ENCODE data around the gene SCYGR1.

The SCYGR1 gene

DNA sequence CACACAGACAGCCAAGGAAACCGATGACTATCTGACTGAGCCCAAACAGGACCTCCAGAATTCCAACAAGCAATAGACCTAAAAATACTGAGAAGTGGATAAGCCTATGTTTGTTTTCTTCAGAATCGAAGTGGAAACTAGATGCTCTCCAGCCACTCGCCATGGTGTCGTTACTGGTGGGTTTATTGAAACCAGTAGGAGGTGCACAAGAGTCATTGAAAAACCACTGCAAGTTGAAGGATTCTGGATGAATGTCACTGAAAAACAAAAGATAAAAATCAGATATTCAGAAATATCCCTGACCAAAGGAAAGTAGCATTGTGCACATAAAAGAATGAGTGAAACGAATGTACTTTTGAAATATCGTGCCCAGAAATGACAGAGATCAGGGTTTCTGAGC, 24.0 kb downstream of the SCYGR1 start:
- TF ChIP-seq TAF1 (IDR thresholded peaks at IDR 0.05; ENCODE audit: low read depth) = no peak
- no peak for TF ChIP-seq EP300 (IDR thresholded peaks at IDR 0.05; ENCODE audit: borderline replicate concordance)
- peak; percentile 18; the same call in 1 of the 2 replicates for TF ChIP-seq RAD21 (IDR thresholded peaks at IDR 0.05; ENCODE audit: low read depth)

DNA sequence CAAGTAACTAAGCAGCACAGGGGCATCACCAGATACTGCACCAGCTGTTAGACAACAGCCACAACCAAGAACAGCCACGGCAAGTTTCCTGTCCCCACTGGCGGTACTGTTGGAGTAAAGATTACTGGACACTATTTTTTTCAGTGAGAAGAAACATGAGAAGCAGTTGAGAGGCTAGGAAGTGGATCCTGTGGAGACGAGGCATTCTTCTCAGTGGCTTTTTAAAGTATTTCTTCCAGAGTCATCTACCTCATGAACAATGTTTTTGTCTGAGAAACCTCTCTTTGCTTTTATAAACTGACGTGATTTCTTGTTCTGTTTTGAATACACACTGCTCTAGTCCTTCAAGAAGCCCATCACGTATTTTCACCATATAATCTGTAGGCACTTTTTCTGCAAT, 27.4 kb downstream of the SCYGR1 start:
- TF ChIP-seq, protein P1, sequence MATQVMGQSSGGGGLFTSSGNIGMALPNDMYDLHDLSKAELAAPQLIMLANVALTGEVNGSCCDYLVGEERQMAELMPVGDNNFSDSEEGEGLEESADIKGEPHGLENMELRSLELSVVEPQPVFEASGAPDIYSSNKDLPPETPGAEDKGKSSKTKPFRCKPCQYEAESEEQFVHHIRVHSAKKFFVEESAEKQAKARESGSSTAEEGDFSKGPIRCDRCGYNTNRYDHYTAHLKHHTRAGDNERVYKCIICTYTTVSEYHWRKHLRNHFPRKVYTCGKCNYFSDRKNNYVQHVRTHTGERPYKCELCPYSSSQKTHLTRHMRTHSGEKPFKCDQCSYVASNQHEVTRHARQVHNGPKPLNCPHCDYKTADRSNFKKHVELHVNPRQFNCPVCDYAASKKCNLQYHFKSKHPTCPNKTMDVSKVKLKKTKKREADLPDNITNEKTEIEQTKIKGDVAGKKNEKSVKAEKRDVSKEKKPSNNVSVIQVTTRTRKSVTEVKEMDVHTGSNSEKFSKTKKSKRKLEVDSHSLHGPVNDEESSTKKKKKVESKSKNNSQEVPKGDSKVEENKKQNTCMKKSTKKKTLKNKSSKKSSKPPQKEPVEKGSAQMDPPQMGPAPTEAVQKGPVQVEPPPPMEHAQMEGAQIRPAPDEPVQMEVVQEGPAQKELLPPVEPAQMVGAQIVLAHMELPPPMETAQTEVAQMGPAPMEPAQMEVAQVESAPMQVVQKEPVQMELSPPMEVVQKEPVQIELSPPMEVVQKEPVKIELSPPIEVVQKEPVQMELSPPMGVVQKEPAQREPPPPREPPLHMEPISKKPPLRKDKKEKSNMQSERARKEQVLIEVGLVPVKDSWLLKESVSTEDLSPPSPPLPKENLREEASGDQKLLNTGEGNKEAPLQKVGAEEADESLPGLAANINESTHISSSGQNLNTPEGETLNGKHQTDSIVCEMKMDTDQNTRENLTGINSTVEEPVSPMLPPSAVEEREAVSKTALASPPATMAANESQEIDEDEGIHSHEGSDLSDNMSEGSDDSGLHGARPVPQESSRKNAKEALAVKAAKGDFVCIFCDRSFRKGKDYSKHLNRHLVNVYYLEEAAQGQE (IDR thresholded peaks at IDR 0.05; ENCODE audit: low read depth) = no peak
- TF ChIP-seq CREB1 (IDR thresholded peaks at IDR 0.05; ENCODE audit: low read depth) (no peak), CEBPB (IDR thresholded peaks at IDR 0.05) (no peak), RAD21 (IDR thresholded peaks at IDR 0.05; ENCODE audit: low read depth) (no peak), FOXM1 (IDR thresholded peaks at IDR 0.05; ENCODE audit: borderline replicate concordance, low read depth) (no peak), NFIC (IDR thresholded peaks at IDR 0.05) (no peak), TEAD4 (IDR thresholded peaks at IDR 0.05) (no peak), EGR1 (IDR thresholded peaks at IDR 0.05) (no peak), YY1 (IDR thresholded peaks at IDR 0.05; ENCODE audit: low read depth) (no peak), ZBTB7A (IDR thresholded peaks at IDR 0.05; ENCODE audit: low read depth) (no peak), TCF12 (IDR thresholded peaks at IDR 0.05; ENCODE audit: low read depth) (no peak), EP300 (IDR thresholded peaks at IDR 0.05; ENCODE audit: borderline replicate concordance) (no peak), TAF1 (IDR thresholded peaks at IDR 0.05; ENCODE audit: low read depth) (no peak)
- TF ChIP-seq, protein P2, sequence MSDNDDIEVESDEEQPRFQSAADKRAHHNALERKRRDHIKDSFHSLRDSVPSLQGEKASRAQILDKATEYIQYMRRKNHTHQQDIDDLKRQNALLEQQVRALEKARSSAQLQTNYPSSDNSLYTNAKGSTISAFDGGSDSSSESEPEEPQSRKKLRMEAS (IDR thresholded peaks at IDR 0.05) = no peak
- TF ChIP-seq, protein P3, sequence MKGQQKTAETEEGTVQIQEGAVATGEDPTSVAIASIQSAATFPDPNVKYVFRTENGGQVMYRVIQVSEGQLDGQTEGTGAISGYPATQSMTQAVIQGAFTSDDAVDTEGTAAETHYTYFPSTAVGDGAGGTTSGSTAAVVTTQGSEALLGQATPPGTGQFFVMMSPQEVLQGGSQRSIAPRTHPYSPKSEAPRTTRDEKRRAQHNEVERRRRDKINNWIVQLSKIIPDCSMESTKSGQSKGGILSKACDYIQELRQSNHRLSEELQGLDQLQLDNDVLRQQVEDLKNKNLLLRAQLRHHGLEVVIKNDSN (IDR thresholded peaks at IDR 0.05) = no peak

DNA sequence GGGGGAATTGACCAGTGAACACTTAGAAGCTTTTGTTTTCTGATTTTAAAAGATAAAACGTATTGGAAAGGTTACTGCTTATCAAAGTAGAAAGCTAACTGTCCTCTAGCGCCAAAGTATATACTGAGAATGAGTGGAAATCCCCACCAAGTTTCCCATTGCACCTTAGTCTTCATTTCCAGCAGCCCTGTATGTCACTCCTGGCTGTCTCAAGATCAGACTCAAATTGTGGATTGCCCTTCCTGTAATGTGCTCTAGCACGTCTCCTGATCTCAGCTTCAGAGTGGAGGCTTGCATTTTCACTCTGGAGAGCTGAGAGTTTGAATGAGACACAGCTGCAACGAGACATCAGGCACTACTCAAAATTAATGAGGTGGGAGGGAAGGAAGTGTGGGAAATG, 36.1 kb downstream of the SCYGR1 start:
- TF ChIP-seq TCF12 (IDR thresholded peaks at IDR 0.05; ENCODE audit: low read depth) (no peak), TEAD4 (IDR thresholded peaks at IDR 0.05) (no peak), TAF1 (IDR thresholded peaks at IDR 0.05; ENCODE audit: low read depth) (no peak), FOXM1 (IDR thresholded peaks at IDR 0.05; ENCODE audit: borderline replicate concordance, low read depth) (no peak), NFIC (IDR thresholded peaks at IDR 0.05) (no peak)
- TF ChIP-seq, protein P3 (IDR thresholded peaks at IDR 0.05) = no peak

DNA sequence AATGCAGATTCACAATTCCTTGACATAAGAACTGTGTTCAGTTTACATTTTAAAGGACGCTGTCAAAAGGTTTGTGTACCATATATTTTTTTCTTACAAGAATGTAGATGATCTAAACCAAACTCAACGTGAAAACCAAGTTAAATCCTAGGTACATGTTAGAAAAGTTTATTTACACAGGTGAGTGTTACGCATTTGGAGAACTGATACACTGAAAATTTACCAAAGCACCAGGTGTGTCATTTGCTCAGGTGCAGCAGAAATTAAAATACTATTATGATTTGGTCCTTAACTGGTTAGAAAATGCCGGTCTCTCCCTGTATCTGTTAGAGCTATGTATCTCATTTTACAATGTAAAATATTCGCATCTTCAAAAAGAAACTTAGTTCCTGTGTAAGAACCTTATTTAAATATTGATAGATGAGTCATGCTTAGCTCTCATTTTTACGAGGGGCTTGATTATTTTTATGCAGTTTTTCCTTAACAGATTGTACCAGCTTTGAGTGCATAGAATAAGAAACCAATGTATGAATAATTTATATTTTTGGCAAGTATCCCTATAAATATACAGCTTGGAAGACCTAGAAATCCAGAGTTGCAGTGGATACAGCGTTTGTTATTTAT, 37.6 kb downstream of the SCYGR1 start:
- TF ChIP-seq, protein P3 (IDR thresholded peaks at IDR 0.05) = no peak
- TF ChIP-seq YY1 (IDR thresholded peaks at IDR 0.05; ENCODE audit: low read depth) (no peak), TCF12 (IDR thresholded peaks at IDR 0.05; ENCODE audit: low read depth) (no peak), CREB1 (IDR thresholded peaks at IDR 0.05; ENCODE audit: low read depth) (no peak), EP300 (IDR thresholded peaks at IDR 0.05; ENCODE audit: borderline replicate concordance) (no peak), TAF1 (IDR thresholded peaks at IDR 0.05; ENCODE audit: low read depth) (no peak), TEAD4 (IDR thresholded peaks at IDR 0.05) (no peak), CEBPB (IDR thresholded peaks at IDR 0.05) (no peak), NFIC (IDR thresholded peaks at IDR 0.05) (no peak), EGR1 (IDR thresholded peaks at IDR 0.05) (no peak), ZBTB7A (IDR thresholded peaks at IDR 0.05; ENCODE audit: low read depth) (no peak), FOXM1 (IDR thresholded peaks at IDR 0.05; ENCODE audit: borderline replicate concordance, low read depth) (no peak), RAD21 (IDR thresholded peaks at IDR 0.05; ENCODE audit: low read depth) (no peak)
- TF ChIP-seq, protein P1 (IDR thresholded peaks at IDR 0.05; ENCODE audit: low read depth) = no peak
- TF ChIP-seq, protein P2 (IDR thresholded peaks at IDR 0.05) = no peak

DNA sequence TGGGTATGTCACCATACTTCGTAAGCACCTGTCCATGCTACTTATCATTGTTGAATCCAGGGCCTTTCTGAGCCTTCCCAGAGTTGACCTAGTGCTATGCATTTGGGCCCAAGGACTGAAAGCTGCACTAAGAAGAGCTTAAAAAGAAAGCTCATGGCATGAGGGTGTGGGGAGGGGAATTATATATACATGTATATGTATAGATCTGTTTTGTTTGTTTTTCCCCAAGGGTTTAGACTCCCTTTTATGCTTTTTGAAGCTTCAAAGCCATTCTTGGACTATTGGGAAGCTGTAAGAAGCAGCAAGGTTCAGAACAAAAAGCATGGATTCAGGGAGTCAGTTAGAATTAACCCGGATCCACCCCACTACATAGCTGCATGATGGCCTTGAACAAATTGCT, 39.4 kb downstream of the SCYGR1 start:
- TF ChIP-seq, protein P3 (IDR thresholded peaks at IDR 0.05) = no peak

Data from Ishikawa (cell line).